Activated CD4-positive, alpha-beta T cell treated with anti-CD3 and anti-CD28 coated beads, Interleukin-2, amount 10 ng/mL, durations not matched to agents 7 days and 5 days (primary cell): Measurements from ENCODE around the gene NCK2. TPM values are rescaled to one million over a fixed set of nuclear protein-coding genes. Genes with fewer than 3 reads are reported as not detected.

Source experiments
- CTCF ChIA-PET: fragments of 350-600 bp; sonication (Branson Sonifier 250); formaldehyde crosslinking; loops from one replicate; lab custom pipeline; 2021; ENCODE audit warnings: antibody characterized with exemption; lab: Charles Lee
- POLR2A ChIA-PET: fragments of 350-600 bp; sonication (Branson Sonifier 250); formaldehyde crosslinking; loops from one replicate; lab custom pipeline; 2021; ENCODE audit warnings: antibody characterized with exemption; lab: Charles Lee
- DNase-seq: peaks from one replicate; pipeline ENCODE4 v3.0.0-alpha.2; 2020
- H3K27ac Mint-ChIP-seq: one replicate; pipeline ENCODE4 v1.8.0; 2021; ENCODE audit warnings: mild to moderate bottlenecking, moderate library complexity, mixed read lengths
- H3K27me3 Mint-ChIP-seq: one replicate; pipeline ENCODE4 v1.8.0; 2021; ENCODE audit warnings: mixed read lengths
- H3K36me3 Mint-ChIP-seq: one replicate; pipeline ENCODE4 v1.8.0; 2021; ENCODE audit warnings: low read depth, mixed read lengths
- H3K4me1 Mint-ChIP-seq: one replicate; pipeline ENCODE4 v1.8.0; 2021; ENCODE audit warnings: mixed read lengths
- H3K4me3 Mint-ChIP-seq: one replicate; pipeline ENCODE4 v1.8.0; 2021; ENCODE audit warnings: mild to moderate bottlenecking, moderate library complexity, mixed read lengths
- H3K9me3 Mint-ChIP-seq: one replicate; pipeline ENCODE4 v1.8.0; 2021; ENCODE audit warnings: mixed read lengths
- total RNA-seq, 2 experiments: library from RNA; stranded (reverse); gene quantifications; one replicate each; pipeline ENCODE4 v1.2.3, GENCODE V29; 2021

NCK2 gene
- total RNA-seq, 2 experiments from 2014 or later, result 73.3 to 84.1 TPM

GRCh38 chr2:105789745-105790460 lies 45.2 kb downstream of the NCK2 start:
- Mint-ChIP-seq H3K27me3 (no peaks in the 10 kb centered on the region), H3K27ac (peak overlapping the region; percentile 89), H3K36me3 (peaks cover 55% of the 10 kb centered on the region), H3K4me3 (peak overlapping the region; percentile 61), H3K9me3 (no peaks in the 10 kb centered on the region), H3K4me1 (peaks cover 93% of the 10 kb centered on the region)
- DNase-seq, result peak; percentile 76
- POLR2A ChIA-PET, result interaction anchor here (1.2 kb wide), 1 partner anchor 37 kb away, joined by 3 read pairs; no protein-coding TSS in a partner anchor
- CTCF ChIA-PET, result interaction anchor here (0.8 to 1.4 kb wide), 3 partner anchors 12 to 21 kb away, joined by 3 to 5 read pairs (median 3); no protein-coding TSS in a partner anchor

DNA sequence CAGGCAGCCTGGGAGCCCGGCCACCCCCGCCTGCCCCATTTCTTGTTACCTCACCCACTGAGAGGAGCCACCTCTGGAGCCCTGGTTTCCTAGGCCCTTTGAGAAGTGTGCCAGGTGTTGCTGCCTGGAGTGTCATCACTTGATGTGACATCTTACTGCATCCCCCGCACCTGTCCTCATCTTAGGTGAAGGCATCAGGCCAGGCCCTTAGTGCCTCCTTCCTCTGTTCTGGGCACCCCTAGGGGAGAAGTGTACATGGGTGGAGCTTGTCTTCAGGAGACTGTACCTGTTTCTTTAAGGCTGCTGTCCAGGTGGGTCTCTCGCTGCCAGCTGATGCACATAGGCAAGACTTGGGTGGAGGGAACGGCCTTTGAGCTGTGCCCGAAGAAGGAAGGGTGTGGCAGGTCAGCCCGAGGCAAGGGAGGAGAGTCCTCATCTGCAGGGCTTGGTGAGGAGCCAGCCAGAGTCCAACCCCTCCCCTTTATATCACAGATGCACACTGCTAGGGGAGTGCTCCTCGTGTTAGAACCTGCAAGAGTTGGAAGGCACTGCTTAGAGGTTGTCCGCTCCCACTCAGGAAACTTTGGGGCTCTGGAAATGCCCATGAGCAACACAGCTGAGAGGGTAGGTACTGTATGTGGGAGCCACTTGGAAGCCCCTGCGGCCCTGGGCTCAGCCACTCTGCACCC lies 45.9 kb downstream of the NCK2 start:
- CTCF ChIA-PET, result interaction anchor here (0.6 to 1.4 kb wide), 4 partner anchors 13 to 56 kb away, joined by 3 to 5 read pairs (median 4); no protein-coding TSS in a partner anchor
- Mint-ChIP-seq H3K27ac (peak overlapping the region; percentile 89), H3K4me1 (peaks cover 91% of the 10 kb centered on the region), H3K4me3 (peak overlapping the region; percentile 61), H3K36me3 (peaks cover 55% of the 10 kb centered on the region), H3K27me3 (no peaks in the 10 kb centered on the region), H3K9me3 (no peaks in the 10 kb centered on the region)
- POLR2A ChIA-PET, result interaction anchor here (1.2 kb wide), 1 partner anchor 38 kb away, joined by 3 read pairs; no protein-coding TSS in a partner anchor
- no peak for DNase-seq

- ChIA-PET CTCF (interaction anchor here (0.6 to 0.7 kb wide), 2 partner anchors 17 to 57 kb away, joined by 3 to 4 read pairs; no protein-coding TSS in a partner anchor), POLR2A (no interaction called here)
- DNase-seq, result no peak
- no peaks in the 10 kb centered on the region for H3K27me3 Mint-ChIP-seq
- peaks cover 91% of the 10 kb centered on the region for H3K4me1 Mint-ChIP-seq
- H3K4me3 Mint-ChIP-seq, result peak overlapping the region; percentile 14
- H3K27ac Mint-ChIP-seq, result peak overlapping the region; percentile 71
- no peaks in the 10 kb centered on the region for H3K9me3 Mint-ChIP-seq
- H3K36me3 Mint-ChIP-seq, result peaks cover 51% of the 10 kb centered on the region
Observed at GRCh38 chr2:105791229-105791628, 46.5 kb downstream of the NCK2 start.

DNA sequence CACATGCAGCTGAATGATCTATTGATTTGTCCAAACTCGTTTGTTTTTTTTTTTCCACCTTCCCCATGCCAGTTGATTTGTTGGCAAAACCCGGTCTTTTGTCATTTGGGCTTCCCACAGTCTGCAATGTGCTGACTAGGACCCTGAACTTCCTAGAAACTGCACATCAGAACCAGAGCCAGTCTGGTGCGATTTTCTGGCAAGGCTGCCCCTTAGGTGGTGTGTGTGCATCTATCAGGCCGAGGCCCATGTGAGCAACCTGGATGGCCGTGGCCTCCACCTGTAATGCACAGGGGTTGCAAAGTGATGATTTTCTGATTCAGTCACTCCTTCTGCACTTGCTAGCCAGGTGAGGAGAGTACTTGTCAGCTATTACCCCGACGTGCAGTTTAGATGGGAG lies 47.8 kb downstream of the NCK2 start:
- no peak overlapping the region for H3K4me3 Mint-ChIP-seq
- no peaks in the 10 kb centered on the region for H3K27me3 Mint-ChIP-seq
- CTCF ChIA-PET, result no interaction called here
- peak overlapping the region; percentile 78 for H3K27ac Mint-ChIP-seq
- DNase-seq, result no peak
- peaks cover 47% of the 10 kb centered on the region for H3K36me3 Mint-ChIP-seq
- peaks cover 91% of the 10 kb centered on the region for H3K4me1 Mint-ChIP-seq
- POLR2A ChIA-PET, result no interaction called here
- no peaks in the 10 kb centered on the region for H3K9me3 Mint-ChIP-seq

DNA sequence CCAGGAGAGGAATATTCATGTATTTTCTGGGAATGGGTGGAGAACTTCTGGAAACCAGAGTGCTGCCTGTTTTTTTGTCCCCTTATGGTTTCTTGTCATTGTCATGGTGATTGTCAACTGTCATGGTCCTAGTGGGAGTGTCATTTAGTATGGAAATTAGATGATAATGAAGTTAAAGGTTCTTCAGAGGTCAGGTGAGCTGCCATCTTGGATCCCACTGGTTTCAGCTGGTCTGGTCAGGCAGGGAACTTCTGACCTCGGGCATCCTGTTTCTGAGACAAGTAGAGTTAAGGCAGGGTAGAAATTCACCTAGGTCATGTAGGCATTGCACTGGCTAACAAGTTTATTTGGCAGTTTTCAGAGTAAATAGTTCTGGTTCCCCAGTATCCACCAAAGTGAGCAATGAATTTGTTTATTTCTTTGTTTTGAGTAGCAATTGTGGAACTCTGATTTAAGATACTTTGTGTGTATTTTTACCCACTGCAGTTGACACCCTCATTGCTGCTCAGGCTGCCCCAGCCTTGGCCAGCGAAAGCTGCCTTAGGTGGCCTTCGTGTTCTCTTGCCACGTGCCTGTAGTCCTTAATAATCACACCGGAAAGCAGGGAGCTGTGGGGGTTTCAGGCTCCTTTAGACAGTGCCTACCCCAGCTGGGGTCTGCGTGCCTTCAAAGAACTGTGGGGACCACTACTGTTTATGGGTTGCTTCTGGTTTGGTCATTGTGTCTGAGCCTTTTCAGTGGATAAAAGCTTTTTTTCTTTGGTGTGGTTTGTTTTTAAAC lies 48.7 kb downstream of the NCK2 start:
- CTCF ChIA-PET, result interaction anchor here (0.6 to 0.8 kb wide), 2 partner anchors 10 kb away, joined by 3 read pairs; no protein-coding TSS in a partner anchor
- H3K36me3 Mint-ChIP-seq, result peaks cover 46% of the 10 kb centered on the region
- POLR2A ChIA-PET, result interaction anchor here (0.6 kb wide), 1 partner anchor 390 kb away, joined by 5 read pairs; no protein-coding TSS in a partner anchor

DNA sequence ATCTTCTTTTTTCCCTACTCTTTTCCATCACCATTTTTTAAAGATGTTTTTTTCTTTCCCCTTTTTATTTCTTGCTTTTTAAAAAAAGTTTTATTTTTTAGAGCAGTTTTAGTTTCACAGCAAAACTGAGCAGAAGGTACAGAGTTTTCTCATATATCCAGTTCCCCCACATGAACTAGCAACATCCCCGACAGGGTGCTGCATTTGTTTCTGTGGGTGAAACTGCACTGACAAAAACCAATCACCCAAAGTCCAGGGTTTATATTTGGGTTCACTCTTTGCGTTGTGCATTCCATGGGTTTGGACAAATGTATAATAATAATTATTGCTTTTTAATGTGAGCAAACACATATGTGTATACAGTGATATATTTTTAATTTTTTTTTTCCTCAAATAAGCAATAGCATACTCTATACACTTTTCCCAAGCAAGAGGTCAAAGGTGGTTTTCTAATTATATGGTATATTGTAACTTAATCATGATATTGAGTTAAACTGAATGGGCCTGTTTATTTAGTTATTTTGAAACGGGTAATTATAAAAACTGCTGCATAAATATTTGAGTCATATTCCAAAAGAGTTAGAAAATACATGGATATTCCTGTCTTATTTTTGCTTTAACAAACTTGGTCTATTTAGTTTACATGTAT lies 50.3 kb downstream of the NCK2 start:
- H3K4me1 Mint-ChIP-seq, result peaks cover 92% of the 10 kb centered on the region
- no peak for DNase-seq
- ChIA-PET CTCF (no interaction called here), POLR2A (interaction anchor here (0.7 kb wide), 1 partner anchor 62 kb away, joined by 3 read pairs; no protein-coding TSS in a partner anchor)
- H3K27ac Mint-ChIP-seq, result peak overlapping the region; percentile 93
- peaks cover 42% of the 10 kb centered on the region for H3K36me3 Mint-ChIP-seq
- H3K9me3 Mint-ChIP-seq, result no peaks in the 10 kb centered on the region
- H3K4me3 Mint-ChIP-seq, result peak overlapping the region; percentile 73
- H3K27me3 Mint-ChIP-seq, result no peaks in the 10 kb centered on the region

More for the DNA sequence above, 48.7 kb downstream of the NCK2 start:
- H3K27ac Mint-ChIP-seq, result peak overlapping the region; percentile 78
- no peak overlapping the region for H3K4me3 Mint-ChIP-seq
- DNase-seq, result no peak
- H3K9me3 Mint-ChIP-seq, result no peaks in the 10 kb centered on the region
- H3K27me3 Mint-ChIP-seq, result no peaks in the 10 kb centered on the region
- H3K4me1 Mint-ChIP-seq, result peaks cover 92% of the 10 kb centered on the region

DNA sequence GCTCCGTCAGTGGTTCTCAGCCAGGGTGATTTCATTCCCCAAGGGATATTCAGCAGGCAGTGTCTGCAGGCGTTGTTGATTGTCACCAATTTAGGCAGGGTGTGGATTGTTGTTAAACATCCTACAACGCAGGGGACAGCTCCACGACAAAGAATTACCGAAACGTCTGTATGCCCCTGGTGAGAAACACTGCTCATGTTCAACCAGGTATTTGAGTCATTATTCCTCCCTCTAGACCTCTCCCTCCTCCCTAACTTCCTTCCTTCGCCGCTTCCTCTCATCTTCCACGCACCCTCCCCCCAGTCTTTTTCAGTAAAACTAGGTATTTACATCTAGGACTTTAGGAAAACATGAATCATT lies 50.8 kb downstream of the NCK2 start:
- no peak for DNase-seq
- H3K4me3 Mint-ChIP-seq, result peak overlapping the region; percentile 73

DNA sequence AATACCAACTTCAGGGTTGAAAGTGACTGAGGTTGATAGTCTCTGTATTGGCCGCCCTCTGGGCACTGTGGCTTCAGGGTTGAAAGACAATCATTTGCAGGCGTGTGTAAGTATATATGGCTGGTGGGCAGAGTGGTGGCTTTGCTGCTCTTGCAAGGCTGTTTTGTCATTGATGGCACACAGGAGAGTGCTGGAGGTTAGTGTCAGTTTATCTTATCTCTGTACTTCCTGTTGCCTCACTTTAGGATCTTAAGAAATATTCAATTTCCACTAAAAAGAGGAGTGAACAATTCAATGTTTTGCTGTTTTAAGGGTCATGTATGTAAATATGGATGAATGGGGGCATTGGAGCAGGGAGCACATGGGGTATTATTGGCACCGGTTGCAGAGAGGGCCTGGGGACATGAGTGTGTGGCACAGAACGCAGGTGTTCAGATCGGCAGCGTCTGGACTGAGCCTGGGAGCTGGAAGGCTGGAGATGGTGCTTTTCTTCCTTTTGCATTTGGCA lies 51.5 kb downstream of the NCK2 start:
- peak; percentile 68 for DNase-seq
- peak overlapping the region; percentile 73 for H3K4me3 Mint-ChIP-seq
- POLR2A ChIA-PET, result no interaction called here
- no peaks in the 10 kb centered on the region for H3K27me3 Mint-ChIP-seq
- H3K36me3 Mint-ChIP-seq, result peaks cover 44% of the 10 kb centered on the region
- peaks cover 2% of the 10 kb centered on the region for H3K9me3 Mint-ChIP-seq
- CTCF ChIA-PET, result interaction anchor here (0.9 kb wide), 2 partner anchors 25 to 241 kb away, joined by 3 to 4 read pairs; no protein-coding TSS in a partner anchor
- peak overlapping the region; percentile 93 for H3K27ac Mint-ChIP-seq
- H3K4me1 Mint-ChIP-seq, result peaks cover 92% of the 10 kb centered on the region

More for the DNA sequence above, 50.8 kb downstream of the NCK2 start:
- peaks cover 92% of the 10 kb centered on the region for H3K4me1 Mint-ChIP-seq
- no peaks in the 10 kb centered on the region for H3K27me3 Mint-ChIP-seq
- H3K9me3 Mint-ChIP-seq, result peaks cover 2% of the 10 kb centered on the region
- CTCF ChIA-PET, result no interaction called here
- peaks cover 43% of the 10 kb centered on the region for H3K36me3 Mint-ChIP-seq
- H3K27ac Mint-ChIP-seq, result peak overlapping the region; percentile 93
- POLR2A ChIA-PET, result interaction anchor here (0.7 kb wide), 1 partner anchor 61 kb away, joined by 3 read pairs; no protein-coding TSS in a partner anchor

DNA sequence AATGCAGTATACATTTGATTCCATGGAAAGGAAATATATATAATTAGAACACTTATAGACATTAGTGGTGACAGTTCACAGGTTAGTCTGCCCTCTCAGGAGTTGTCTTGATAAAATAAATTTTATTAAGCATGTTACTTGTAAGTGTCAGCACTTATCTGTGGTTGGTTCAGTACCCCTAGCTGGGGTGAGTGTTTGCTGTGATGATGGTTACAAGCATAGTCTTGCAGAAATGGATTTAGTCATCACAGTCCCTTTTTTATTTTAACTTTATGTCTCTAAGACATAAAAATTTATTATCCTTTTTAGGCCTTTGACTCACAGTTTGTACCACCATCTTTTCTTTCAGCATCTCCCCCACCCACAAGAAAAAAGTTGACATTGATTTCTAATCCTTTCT lies 52.1 kb downstream of the NCK2 start:
- Mint-ChIP-seq H3K27me3 (no peaks in the 10 kb centered on the region), H3K36me3 (peaks cover 45% of the 10 kb centered on the region), H3K27ac (peak overlapping the region; percentile 93), H3K4me3 (peak overlapping the region; percentile 73), H3K4me1 (peaks cover 92% of the 10 kb centered on the region), H3K9me3 (peaks cover 2% of the 10 kb centered on the region)
- POLR2A ChIA-PET, result no interaction called here
- DNase-seq, result no peak
- CTCF ChIA-PET, result interaction anchor here (0.7 to 2.2 kb wide), 6 partner anchors 14 to 240 kb away, joined by 3 to 6 read pairs (median 4); no protein-coding TSS in a partner anchor

DNA sequence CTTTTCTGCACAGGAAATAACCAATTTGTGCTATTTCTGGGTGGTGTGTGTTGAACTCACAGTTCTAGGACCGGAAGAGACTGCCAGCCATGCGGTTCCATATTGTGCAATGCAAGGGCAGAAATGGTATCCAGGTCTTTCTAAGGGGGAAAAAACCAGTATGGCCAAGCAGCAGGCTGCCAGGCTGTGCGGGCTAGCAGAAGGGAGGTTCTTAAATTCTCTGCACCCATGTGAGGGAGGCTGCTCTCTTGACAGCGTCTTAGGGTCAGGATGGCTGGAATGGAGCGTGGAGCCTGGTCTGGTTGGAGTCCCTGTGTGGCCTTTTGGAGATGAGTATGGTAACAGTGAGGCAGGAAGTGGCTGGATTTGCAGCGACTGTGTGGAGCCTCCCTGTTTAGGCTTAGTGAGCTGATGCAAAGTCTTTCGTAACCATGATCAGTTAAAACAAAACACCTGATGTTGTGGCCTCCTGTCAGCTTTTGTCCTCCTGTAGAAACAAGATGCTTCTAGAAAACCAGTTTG lies 52.6 kb downstream of the NCK2 start:
- DNase-seq, result peak; percentile 65
- Mint-ChIP-seq H3K4me1 (peaks cover 92% of the 10 kb centered on the region), H3K36me3 (peaks cover 45% of the 10 kb centered on the region), H3K27ac (peak overlapping the region; percentile 93), H3K4me3 (peak overlapping the region; percentile 73), H3K27me3 (no peaks in the 10 kb centered on the region), H3K9me3 (peaks cover 2% of the 10 kb centered on the region)
- ChIA-PET POLR2A (no interaction called here), CTCF (interaction anchor here (0.6 to 2.2 kb wide), 9 partner anchors 10 to 340 kb away, joined by 3 to 6 read pairs (median 3); no protein-coding TSS in a partner anchor)

GRCh38 chr2:105798595-105798994 lies 53.9 kb downstream of the NCK2 start:
- POLR2A ChIA-PET, result no interaction called here
- Mint-ChIP-seq H3K36me3 (peaks cover 40% of the 10 kb centered on the region), H3K4me3 (peak overlapping the region; percentile 73), H3K27ac (peak overlapping the region; percentile 93), H3K9me3 (peaks cover 2% of the 10 kb centered on the region), H3K4me1 (peaks cover 92% of the 10 kb centered on the region), H3K27me3 (no peaks in the 10 kb centered on the region)
- DNase-seq, result peak; percentile 56
- CTCF ChIA-PET, result interaction anchor here (0.8 to 2.2 kb wide), 9 partner anchors 11 to 362 kb away, joined by 3 to 6 read pairs (median 3); no protein-coding TSS in a partner anchor
